LNCAP (cell line): ENCODE data around the gene LAYN.

Source experiments
- CTCF ChIP-seq: fragments of 450-650 bp; IDR thresholded peaks from 2 replicates; pipeline ENCODE4 v1.5.1; 2017; ENCODE audit warnings: mild to moderate bottlenecking

The LAYN gene

GRCh38 chr11:111541254-111542061 lies 938 bp downstream of the LAYN start:
- no peak for TF ChIP-seq CTCF

GRCh38 chr11:111542606-111543275 lies 2.2 kb downstream of the LAYN start:
- no peak for TF ChIP-seq CTCF

- TF ChIP-seq CTCF, result no peak
These were observed 8.0 kb downstream of the LAYN start for GRCh38 chr11:111548525-111548924.

GRCh38 chr11:111549196-111549868 lies 8.8 kb downstream of the LAYN start:
- TF ChIP-seq CTCF, result no peak

- no peak for TF ChIP-seq CTCF
These were observed 9.3 kb downstream of the LAYN start for GRCh38 chr11:111549869-111550203.

GRCh38 chr11:111550258-111550657 lies 9.7 kb downstream of the LAYN start:
- TF ChIP-seq CTCF, result no peak

GRCh38 chr11:111554532-111554931 lies 14.0 kb downstream of the LAYN start:
- TF ChIP-seq CTCF, result no peak
